Measurements from ENCODE around the gene MRPL53. TPM values are rescaled to one million over a fixed set of nuclear protein-coding genes. Genes with fewer than 3 reads are reported as not detected.

MRPL53 gene
- total and polyA plus RNA-seq, 2 of the 13 experiments (the other 11 are each of a cell fraction or from before 2014, with no cell fraction given), result 34.3 to 51.9 TPM

DNA sequence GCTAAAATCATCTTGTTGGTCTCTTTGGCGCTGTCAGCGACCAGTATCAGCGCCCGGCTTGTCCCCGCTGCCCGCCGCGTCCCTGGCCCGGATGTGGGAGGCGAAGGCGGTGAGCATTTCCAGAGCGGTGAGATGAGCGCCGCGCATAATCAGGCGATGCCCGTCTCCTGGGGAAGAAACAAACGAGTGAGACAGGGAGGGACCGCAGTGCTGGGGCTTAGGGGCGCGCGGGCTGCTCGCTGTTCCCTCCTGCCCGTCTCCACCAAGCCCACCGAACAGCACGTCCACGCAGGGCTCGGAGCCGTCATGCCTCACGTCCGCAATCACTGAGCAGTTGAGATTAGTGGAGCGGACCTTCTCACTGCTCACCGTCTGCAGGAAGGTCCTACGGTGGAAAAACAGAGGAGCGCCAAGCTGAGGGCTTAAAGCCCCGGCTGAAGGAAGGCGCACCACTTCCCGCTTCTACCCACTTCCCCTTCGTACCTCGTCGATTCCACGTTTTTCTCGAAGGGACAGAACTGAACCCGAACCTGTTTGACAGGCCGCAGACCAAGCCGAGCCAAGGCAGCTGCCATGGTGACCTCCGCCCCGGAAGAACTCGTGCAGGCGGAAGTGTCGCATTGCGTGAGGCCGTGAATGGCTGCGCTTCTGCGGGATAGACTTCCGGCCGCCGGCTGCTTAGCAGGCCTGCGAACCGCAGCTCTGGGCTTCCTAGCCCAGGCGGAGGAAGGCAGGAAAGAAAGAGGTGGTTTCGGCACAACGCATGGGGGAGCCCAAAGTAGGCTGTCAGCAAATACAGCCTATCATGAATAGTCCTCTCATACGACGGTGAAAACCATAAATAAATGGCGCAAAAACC, at the start of gene MRPL53 (continued):
- TF ChIP-seq KIAA2018 (CRISPR knock-in tag; IDR thresholded peaks at IDR 0.05; ENCODE audit: borderline replicate concordance) (peak; percentile 66; the same call in 1 of the 2 replicates), SIX4 (CRISPR knock-in tag; IDR thresholded peaks at IDR 0.05) (peak; percentile 38; the same call in 1 of the 2 replicates), NFE2L2 (IDR thresholded peaks at IDR 0.05; ENCODE audit: low read length) (no peak), CEBPG (CRISPR knock-in tag; IDR thresholded peaks at IDR 0.05) (peak; percentile 81), SALL2 (CRISPR knock-in tag; IDR thresholded peaks at IDR 0.05) (peak; percentile 93), MAF1 (CRISPR knock-in tag; IDR thresholded peaks at IDR 0.05; ENCODE audit: borderline replicate concordance) (peak; percentile 94), ARNT2 (CRISPR knock-in tag; IDR thresholded peaks at IDR 0.05; ENCODE audit: low read depth) (peak; percentile 90), ZFP1 (CRISPR knock-in tag; IDR thresholded peaks at IDR 0.05) (0 out of 2 replicates have a peak, but pooled peaks have one; percentile 43), FOXO4 (CRISPR knock-in tag; conservative IDR thresholded peaks at IDR 0.05) (peak; percentile 97; the same call in 1 of the 2 replicates), RARG (CRISPR knock-in tag; IDR thresholded peaks at IDR 0.05; ENCODE audit: low read depth) (peak; percentile 96), ZNF547 (CRISPR knock-in tag; IDR thresholded peaks at IDR 0.05) (peak; percentile 97), KDM6A (CRISPR knock-in tag; IDR thresholded peaks at IDR 0.05; ENCODE audit: low read depth) (no peak), FOSL2 (CRISPR knock-in tag; IDR thresholded peaks at IDR 0.05) (peak; percentile 74), XBP1 (CRISPR knock-in tag; IDR thresholded peaks at IDR 0.05) (no peak; the same call in 1 of the 2 replicates), ZNF749 (CRISPR knock-in tag; IDR thresholded peaks at IDR 0.05; ENCODE audit: borderline replicate concordance) (peak; percentile 99), ZNF501 (CRISPR knock-in tag; IDR thresholded peaks at IDR 0.05) (peak; percentile 100), ZNF24 (IDR thresholded peaks at IDR 0.05) (no peak), MIER2 (CRISPR knock-in tag; IDR thresholded peaks at IDR 0.05) (peak; percentile 89), ZNF777 (CRISPR knock-in tag; IDR thresholded peaks at IDR 0.05) (peak; percentile 82; the same call in 1 of the 2 replicates), U2AF1 (optimal IDR thresholded peaks at IDR 0.05; ENCODE audit: low read depth, low read length) (peak; percentile 93), ZNF850 (CRISPR knock-in tag; conservative IDR thresholded peaks at IDR 0.05) (peak; percentile 61)

All from HepG2 (cell line).